Fibroblast of skin of abdomen (primary cell): ENCODE results near the gene GRK3.
"Not testable (repeated sequence)": the region's sequence is repeated elsewhere in the genome, so short reads cannot be mapped to it uniquely, and the experiment has no call there.

Experiments used
- DNase-seq: peaks from one replicate; pipeline ENCODE4 v3.0.0-alpha.2; 2013

The GRK3 gene

DNA sequence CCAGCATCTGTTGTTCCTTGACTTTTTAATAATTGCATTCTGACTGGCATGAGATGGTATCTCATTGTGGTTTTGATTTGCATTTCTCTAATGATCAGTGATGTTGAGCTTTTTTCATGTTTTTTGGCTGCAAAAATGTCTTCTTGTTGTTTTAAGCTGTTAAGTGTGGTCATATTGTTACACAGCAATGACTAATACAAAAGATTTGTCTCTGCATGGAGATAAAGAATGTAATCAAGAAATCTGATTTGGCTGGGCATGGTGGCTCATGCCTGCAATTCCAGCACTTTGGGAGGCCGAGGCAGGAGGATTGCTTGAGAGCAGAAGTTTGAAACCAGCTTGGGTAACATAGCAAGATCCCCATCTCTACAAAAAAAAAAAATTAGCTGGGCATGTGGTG is 12.1 kb upstream of the GRK3 start:
- peak; percentile 71 for DNase-seq

DNA sequence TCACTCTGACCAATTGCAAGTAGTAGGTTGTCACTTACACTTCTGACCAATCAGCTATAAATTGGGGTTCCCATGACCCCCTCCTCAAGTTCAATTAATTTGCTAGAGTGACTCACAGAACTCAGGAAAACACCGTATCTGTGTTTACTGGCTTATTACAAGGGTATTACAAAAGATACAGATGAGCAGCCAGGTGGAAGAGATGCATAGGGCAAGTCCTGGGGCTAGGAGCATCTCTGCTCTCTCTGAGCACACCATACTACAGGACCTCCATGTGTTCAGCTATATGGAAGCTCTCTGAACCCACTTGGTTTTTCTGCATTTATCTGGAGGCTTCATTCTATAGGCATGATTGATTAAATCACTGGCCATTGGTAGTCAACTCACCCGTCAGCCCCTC is 11.3 kb upstream of the GRK3 start:
- no peak for DNase-seq

DNA sequence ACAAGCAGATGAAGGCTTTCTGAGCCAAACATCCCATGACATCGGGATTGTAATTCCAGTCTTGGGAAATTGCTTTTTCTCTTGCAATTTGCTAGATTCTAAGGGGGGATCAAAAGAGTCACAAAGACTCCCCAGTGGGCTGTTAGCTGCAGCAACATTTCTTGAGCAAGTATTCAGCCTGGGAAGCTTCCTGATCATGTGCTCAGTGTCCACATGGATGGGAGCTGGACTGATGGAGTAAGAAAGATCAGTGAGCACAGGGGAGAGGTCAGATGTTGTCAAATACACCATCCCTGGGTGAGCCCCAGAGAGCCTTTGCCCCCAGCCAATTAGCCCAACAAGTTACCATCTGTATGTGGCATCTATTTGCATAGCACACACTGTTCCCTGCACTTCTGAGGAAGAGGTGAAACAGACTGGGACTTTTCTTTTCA is 10.2 kb upstream of the GRK3 start:
- no peak for DNase-seq

DNA sequence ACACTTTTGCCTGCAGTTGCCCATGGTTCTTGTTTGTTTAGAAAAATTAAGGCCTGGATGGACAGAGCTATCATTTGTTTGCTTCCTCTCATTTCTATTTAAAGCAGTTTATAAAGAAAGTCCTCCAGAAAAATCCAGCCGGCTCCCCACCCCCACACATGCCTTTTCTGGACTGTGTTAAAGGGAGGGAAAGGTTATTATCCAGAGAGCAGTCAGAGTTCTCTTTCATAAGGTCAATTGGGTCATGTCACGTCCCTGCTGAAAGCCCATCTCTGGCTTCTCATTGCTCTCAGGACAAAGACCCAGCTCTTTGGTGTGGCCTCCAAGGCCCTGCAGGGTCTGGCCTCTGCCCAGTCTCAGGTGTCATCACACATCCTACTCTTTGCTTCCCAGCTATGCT is 9.8 kb upstream of the GRK3 start:
- DNase-seq: no peak

DNA sequence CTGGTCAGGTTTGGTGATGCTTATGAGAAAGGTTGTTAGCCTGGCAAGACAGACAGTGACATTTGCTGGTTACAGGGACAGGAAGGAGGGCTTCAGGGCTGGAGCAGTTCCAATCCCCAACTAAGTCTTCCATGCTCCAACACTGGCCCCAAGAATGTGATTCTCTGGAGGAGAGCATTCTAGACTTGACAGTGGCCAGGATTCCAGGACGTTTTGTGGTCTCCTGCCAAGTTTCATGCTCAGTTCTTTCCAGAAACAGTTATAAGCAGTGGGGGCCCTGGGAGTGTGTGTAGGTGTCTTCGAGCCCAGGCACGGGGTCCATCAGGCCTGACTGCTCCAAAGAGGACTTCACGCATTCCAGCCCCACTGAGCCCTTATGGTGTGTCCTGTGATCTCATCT is 8.9 kb upstream of the GRK3 start:
- DNase-seq: peak; percentile 11

DNA sequence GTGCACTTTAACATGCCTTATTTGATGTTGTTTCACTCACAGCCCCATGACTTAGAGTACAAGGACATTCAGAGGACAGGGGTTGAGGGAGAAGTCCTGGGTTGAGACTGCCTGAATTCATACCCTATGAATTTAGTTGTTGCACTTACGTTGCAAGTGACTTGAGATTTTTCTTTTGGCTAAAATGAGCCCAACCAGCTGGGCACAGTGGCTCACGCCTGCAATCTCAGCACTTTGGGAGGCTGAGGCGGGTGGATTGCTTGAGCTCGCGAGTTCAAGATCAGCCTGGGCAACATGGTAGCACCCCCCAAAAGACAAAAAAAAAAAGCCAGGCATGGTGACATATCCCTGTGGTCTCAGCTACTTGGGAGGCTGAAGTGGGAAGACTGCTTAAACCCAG is 7.3 kb upstream of the GRK3 start:
- DNase-seq: no peak

DNA sequence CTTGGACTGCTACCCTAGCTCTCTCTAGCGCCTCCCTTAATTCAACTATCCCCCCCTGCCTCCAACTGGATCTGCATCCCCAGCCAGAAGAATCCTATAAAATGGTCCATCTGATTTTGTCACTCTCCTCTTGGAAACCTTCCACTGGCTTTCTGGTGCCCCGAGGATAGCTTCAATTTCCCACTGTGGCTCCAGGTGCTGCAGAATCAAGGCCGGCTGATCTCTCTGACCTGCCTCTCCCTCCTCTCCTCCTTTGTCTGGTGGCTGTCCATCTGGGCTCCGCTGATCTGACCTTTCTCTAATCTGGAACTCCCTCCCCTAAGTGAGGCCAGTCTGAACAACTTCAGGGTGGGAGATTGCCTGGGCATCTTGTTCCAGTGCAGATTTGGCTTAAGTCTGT is 6.1 kb upstream of the GRK3 start:
- DNase-seq: no peak

DNA sequence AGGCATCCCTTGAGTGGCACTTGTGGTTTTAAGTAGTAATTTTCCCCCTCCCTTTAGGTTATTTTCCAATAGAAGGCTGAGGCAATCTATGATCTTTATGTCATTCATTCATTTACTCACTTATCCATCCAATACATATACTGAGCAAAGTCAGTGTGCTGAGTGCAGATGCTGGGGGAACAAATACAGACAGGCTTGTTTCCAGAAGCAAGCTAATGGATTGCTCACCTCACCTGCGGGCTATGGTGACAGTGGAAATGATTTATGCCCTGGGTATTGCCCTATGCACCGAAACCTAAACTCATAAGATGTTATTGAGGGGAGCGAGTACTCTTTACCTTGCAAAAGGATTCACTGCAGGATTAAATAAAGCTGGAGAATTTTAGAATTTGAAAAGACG is 4.6 kb upstream of the GRK3 start:
- not testable (repeated sequence) for DNase-seq

DNA sequence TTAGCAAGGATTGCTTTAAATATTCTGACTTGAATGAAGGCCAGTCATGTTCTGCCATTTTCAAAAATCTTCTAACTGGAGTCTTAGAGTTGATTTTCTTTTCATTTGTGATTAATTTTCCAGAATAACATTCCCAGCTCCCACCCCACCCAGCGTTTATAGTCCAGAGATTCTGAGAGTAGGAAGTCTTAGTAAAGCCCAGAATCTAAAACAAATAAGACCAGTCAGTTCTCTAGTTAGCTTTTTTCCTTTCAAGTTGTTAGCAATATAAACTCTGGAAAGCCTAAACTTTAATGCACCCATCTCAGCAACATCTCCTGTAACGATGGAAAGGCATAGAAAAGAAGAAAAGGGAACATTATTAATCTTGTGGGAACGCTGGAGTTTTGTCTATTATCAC is 3.3 kb upstream of the GRK3 start:
- not testable (repeated sequence) for DNase-seq

DNA sequence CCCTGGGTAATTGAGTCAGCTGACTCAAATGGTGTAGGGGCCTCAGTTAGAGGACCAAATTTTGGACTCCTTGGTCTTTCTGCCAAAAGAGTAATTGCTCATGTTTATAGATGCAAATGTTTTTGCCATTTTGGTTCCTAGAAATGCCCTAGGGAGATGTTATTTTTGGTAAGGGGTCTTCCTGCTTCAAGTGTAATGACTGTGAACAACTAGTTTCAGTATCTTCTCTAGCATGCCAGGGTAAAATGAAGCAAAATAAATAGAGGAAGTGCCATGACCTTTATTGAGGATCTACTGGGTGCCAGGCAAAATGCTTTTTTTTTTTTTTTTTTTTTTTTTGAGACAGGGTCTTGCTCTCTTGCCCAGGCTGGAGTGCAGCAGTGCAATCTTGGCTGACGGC is 2.5 kb upstream of the GRK3 start:
- not testable (repeated sequence) for DNase-seq

DNA sequence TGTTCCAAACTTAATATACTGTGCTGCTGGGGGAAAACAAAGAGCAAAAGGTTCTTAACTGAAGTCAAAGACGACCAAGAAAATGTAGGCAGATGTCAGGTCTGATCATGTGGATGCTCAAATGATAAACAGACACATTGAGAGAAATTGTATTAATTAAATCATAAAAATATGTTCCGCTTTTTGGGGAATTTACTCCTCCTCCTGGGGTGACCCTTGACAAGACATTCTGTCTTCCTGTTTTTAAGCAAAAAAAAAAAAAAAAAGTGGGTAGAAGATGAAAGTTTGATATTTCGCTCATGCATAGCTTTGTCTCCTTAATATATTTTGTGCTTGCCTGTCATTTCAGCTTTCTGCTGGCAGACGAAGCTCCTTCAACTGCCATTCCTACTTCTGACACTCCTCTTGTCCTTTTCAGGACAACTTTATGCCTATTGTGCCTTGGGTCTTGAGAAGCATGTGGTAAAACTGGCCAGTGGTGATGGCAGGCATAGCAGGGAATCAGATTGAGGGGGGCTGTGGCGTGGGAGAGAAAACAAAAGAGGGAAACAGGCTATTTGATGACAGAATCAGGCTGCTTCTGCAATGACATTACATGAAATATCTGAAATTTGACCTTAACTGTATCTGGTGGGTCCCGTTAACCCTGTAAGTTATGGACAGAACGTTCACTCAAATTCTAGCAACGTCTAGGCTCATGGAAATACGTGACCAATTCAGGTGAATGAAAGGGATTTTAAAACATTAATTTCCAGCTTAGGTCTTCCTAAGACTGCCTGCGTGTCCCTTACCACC is 1.3 kb upstream of the GRK3 start:
- DNase-seq: not testable (repeated sequence)

DNA sequence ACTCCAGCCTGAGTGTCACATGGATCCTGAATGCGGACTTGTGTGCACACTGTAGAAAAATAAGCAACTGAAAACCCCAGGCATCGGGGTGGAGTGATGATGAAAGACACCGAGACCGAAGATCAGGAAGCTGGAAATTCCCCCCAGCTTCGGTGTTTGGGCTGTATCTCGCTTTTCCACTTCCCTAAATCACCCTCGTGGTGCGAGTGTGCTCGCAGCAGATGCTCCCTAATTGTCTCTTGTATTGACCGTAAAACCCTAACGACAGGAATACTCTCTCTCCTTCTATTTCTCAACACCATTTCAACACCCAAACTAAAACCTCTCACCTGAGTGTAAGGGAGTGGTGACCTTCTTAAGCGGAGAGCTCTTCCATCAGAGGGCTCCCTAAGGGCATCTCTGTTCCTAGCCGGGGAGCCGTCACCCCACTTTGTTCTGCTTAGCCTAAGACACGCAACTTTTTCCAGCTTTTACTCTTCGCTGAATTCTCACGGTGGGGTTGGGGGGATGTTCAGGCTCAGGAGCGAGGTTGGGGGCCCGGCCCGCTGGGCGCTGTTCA is 635 bp upstream of the GRK3 start:
- no peak for DNase-seq

DNA sequence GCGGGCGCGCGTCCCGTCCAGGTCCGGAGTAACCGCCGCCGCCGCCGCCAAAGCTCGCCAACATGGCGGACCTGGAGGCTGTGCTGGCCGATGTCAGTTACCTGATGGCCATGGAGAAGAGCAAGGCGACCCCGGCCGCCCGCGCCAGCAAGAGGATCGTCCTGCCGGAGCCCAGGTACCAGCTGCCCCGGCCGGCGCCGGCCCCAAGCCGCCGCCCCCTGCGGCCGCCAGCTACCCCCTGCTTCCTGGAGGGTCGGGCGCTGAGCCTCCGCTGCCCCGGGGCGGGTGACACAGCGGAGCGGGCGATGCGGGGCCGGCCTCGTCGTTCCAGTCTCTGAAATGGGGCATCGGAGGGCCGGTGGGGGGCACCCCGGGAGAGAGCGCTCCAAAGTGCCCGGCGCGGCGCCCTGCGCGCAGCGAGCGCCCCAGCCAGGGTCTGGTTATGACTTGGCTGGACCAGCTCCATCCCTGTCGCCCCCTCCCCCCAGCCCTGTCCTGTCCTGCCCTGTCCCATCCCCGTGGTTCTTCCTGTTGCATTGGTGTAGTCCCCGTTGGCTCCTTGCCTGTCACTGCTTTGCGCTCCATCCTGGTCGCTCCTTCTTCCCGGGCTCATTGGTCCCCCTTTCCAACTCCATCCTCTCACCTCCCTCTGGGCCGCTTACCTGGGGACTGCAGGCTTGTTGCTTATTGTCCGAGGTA is 653 bp downstream of the GRK3 start:
- no peak for DNase-seq

DNA sequence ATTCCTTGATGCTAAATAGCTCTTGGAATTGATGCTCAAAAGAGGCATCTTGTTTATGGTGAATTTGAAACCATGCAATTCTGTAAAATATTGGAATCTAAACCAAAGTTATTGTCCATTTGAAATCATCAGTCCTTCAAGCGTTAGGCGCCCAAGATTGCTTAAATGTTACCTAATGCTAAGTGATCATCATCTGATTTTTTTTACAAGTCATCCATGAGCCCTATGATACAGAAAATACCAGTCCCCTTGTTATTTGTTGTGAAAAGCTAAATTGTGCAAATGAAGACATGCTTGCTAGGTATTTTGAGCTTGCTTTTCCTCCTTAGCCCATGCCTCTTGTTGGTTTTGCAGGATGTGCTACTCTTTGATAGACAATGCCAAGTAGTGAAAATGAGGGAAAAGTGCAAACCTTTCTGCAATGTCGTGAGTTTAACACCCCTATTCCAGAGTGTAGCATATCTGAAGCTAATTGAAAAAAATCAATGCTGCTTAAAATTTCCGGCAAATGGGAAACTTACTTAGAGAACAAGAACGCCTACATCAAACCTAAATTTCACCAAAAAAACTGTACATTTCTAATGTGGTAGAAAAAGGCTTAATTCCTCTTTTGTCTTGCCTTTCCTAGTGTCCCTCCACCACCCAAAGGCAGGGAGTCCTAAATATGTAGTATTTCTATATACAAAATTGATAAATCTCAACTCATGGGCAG is 1.9 kb downstream of the GRK3 start:
- no peak for DNase-seq

DNA sequence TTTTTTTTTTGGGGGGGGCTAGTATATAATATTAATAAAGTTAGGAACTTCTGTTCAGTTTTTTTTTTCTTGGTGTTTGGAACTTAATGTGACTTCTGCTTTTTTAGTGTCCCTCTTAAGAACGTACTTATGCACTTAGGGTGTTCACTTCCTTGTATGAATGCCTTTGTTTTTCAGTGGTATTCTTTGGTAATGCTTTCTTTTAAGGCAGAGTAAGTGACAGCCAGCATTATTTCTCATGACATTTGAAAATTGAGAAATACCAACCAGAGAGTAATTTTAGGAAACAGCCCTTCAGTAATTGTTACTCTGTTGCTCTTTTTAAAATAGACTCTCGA is 2.4 kb downstream of the GRK3 start:
- no peak for DNase-seq

DNA sequence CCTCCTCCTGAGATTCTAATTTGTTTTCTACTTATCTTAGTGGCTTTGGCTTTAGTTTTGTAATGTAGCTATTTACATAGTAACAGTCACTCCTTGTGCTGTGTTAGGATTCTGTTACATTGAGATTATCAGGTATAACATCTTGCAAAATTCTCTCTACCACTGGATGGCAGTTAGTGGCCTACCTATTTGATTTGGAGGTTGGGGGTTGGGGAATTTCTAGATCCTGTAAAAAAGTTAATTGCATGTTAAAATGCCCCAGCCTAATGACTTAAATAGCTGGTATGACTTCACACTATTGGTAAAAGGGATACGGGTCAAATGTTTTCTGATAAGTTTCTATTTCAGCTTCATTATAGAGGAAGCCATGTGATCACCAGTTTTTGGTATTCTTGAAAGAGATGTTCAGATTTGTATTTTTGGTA is 2.8 kb downstream of the GRK3 start:
- no peak for DNase-seq

DNA sequence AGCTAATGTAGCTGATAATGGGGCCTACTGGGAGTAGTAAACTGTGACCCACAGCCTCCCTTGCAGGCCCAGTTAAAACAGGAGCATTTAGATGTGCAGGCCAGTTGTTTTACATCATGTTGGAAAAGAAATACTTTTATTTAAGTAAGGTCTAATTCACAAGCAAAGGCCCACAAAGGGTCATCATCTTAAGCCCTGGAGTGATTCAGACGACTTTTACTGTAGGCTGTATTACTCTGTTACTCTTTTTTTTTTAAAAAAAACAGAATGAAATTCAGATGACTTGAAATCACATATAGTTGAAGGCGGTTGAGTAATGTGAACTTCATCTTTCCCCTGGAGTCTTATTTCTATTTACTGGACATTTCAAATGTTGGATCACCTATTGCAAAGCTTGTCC is 3.6 kb downstream of the GRK3 start:
- not testable (repeated sequence) for DNase-seq

DNA sequence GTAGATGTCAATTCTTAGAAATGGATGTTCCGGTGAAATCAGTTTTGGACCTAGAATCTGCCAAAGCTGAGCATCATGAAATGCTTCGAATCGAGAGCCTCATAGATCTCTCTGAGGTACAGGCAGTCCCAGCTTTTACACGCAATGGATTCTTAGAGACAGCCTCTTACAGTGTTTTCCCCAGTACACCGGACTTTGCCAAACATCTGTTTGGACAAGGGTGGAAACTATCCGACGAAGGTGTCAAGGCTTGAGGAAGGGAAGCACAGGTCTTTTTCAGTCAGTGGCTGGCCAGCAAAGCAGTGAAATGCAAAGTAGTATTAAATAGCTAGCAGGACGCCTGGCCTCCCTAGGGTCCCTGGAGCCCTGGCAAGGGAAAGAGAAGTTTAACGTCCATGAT is 4.9 kb downstream of the GRK3 start:
- DNase-seq: no peak

DNA sequence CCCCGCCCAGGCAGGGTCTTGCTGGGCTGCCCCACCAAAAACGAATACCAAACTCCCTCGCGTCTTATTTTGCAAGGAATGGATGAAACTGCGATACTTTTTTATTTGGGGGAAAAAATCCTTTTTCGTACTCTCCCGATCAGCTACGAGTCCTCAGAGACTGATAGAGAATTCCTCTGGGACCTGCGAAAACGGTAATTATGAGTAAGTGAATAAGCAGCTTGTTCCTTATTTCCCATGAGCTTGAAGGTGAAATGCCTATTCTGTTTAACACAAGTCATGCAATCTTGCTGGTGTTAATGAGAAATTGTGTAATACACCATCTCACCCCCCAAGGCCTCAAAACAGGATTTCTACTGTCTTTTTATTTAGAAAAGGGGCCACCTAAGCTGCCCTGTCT is 5.5 kb downstream of the GRK3 start:
- DNase-seq: no peak

DNA sequence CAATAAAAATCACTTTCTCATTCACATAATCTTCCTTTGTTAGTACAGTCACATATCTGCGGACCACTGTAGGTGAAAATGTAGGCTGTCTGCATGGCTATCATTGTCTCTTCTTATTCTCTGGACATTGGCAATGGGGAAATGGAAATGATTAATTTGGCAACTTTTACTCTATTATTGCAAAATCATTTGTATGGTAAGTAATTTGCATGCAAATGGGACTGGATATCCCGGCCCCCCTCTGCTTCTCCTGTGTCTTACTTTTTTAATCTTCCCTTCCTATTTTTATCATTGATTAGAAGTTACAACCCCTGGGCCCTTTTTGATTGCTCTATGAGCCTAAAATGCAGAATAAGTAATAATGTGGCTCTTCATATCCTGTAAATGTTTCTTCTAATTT is 6.0 kb downstream of the GRK3 start:
- DNase-seq: no peak

DNA sequence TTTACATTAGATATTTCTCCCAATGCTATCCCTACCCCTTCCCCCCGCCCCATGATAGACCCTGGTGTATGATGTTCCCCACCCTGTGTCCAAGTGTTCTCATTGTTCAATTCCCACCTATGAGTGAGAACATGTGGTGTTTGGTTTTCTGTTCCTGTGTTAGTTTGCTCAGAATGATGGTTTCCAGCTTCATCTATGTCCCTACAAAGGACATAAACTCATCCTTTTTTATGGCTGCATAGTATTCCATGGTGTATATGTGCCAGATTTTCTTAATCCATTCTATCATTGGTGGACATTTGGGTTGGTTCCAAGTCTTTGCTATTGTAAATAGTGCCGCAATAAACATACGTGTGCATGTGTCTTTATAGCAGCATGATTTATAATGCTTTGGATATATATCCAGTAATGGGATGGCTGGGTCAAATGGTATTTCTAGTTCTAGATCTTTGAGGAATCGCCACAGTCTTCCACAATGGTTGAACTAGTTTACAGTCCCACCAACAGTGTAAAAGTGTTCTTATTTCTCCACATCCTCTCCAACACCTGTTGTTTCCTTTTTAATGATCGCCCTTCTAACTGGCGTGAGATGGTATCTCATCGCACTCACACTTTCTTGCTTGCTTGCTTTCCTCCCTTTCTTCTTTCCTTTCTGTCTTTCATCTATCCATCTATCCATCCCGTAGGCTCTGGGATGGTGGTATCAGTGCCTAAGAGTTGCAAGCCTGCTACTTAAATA is 7.7 kb downstream of the GRK3 start:
- DNase-seq: not testable (repeated sequence)

DNA sequence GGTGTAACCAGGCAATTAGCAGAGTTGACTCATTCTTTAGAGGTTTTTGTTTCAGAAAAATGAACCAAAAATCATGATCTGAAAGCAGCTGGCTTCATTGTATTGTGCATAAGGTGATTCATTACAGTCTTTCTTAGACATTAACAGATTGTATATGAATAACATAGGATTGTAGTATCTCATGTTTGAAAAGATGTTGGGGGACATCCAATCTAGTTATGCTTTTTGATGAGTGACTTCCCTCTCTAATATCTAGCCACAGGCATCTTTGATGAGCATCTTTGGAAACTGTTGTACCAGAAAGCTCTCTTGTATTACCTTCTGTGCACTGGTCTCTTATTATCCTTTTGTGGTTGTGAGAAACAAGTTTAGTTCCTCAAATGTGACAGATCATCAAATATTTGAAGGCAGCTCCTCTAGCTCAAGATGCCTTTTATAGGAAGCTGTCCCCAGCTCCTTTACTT is 8.3 kb downstream of the GRK3 start:
- DNase-seq: no peak

DNA sequence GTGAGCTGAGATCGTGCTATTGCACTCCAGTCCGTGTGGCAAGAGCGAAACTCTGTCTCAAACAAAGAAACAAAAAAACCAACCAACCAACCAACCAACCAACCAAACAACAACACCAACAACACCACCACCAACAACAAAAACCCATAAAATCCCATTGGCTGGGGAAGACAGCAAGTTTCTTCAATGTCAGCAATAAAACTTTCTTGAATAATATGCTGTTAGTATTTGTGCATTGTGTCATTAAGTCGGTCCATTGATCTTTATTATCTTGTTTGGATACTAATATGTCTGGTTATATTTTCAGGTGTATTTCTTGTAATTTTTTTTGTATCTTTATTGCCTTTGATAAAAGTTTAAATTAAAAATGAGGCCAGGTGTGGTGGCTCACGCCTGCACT is 9.4 kb downstream of the GRK3 start:
- no peak for DNase-seq
